GM12878 (cell line): Measurements from ENCODE around the gene RFLNA. TPM values are rescaled to one million over a fixed set of nuclear protein-coding genes. Genes with fewer than 3 reads are reported as not detected.

Experiments used
- ATAC-seq: fragments of 200-7000 bp; cut with Tn5 transposase; 3 replicates; pipeline ENCODE4 v1.9.1; 2020; ENCODE audit warnings: mild to moderate bottlenecking, moderate library complexity
- BruUV-seq: library from RNA; stranded (reverse); fragments of 400-500 nt; replicated peaks from 2 replicates; lab custom pipeline; 2021; lab: Mats Ljungman, UMichigan
- CTCF ChIA-PET: fragments of 300-600 bp; sonication (Branson Sonifier 250); formaldehyde crosslinking; extraction: SDS; loops from one replicate; lab custom pipeline; 2021; ENCODE audit warnings: inconsistent platforms; lab: Yijun Ruan, JAX
- POLR2A ChIA-PET: fragments of 350-600 bp; formaldehyde crosslinking; extraction: SDS; loops from one replicate; lab custom pipeline; 2021; ENCODE audit warnings: inconsistent platforms; lab: Charles Lee
- RAD21 ChIA-PET: fragments of 300-600 bp; sonication (Branson Sonifier 250); formaldehyde crosslinking; loops from one replicate; lab custom pipeline; 2023; ENCODE audit warnings: antibody characterized with exemption; ENCODE audit not compliant: unreplicated experiment; lab: Charles Lee
- SMC1A ChIA-PET: fragments of 300-600 bp; sonication (Branson Sonifier 250); formaldehyde crosslinking; loops from one replicate; lab custom pipeline; 2023; ENCODE audit not compliant: unreplicated experiment, uncharacterized antibody; lab: Charles Lee
- DNase-seq: peaks from one replicate; pipeline ENCODE4 v3.0.0-alpha.2; 2011; ENCODE audit warnings: low read depth, low spot score
- FAIRE-seq: peaks from 3 replicates; lab custom pipeline; 2011; peaks lifted over from hg19 to GRCh38; lab: Jason Lieb, UNC
- H2AFZ ChIP-seq: 2 replicates; pipeline ENCODE4 v1.6.0; 2011; ENCODE audit warnings: low read depth, low read length, control low read depth; ENCODE audit not compliant: control insufficient read depth
- H3K27ac ChIP-seq: 2 replicates; pipeline ENCODE4 v1.5.1; 2011; ENCODE audit warnings: control low read depth; ENCODE audit not compliant: control insufficient read depth, insufficient read depth
- H3K27me3 ChIP-seq, 2 experiments: replicated peaks in 1 of 2; 2 replicates each; pipeline versions ENCODE4 v1.6.0 to v1.6.1; 2011; ENCODE audit warnings: low read length in 1 of 2; ENCODE audit not compliant: control insufficient read depth in 2 of 2, insufficient read depth in 2 of 2
- H3K36me3 ChIP-seq, 2 experiments: 2 replicates each; pipeline ENCODE4 v1.5.1; 2011; ENCODE audit warnings: low read length in 1 of 2; ENCODE audit not compliant: control insufficient read depth in 2 of 2, insufficient read depth in 2 of 2
- H3K4me1 ChIP-seq: 2 replicates; pipeline ENCODE4 v1.6.1; 2011; ENCODE audit warnings: mild to moderate bottlenecking, low read length, moderate library complexity, mixed read lengths; ENCODE audit not compliant: control insufficient read depth, insufficient read depth
- H3K4me2 ChIP-seq: 2 replicates; pipeline ENCODE4 v1.6.0; 2011; ENCODE audit warnings: control low read depth; ENCODE audit not compliant: control insufficient read depth, insufficient read depth
- H3K4me3 ChIP-seq: fragments of 200-600 bp; sonication (generic); 2 replicates; pipeline ENCODE4 v1.5.1; 2016
- H3K79me2 ChIP-seq: 2 replicates; pipeline ENCODE4 v1.6.0; 2011; ENCODE audit warnings: low read length; ENCODE audit not compliant: control insufficient read depth, insufficient read depth
- H3K9ac ChIP-seq: 2 replicates; pipeline ENCODE4 v1.8.0; 2011; ENCODE audit warnings: low read length, control low read depth, mixed read lengths; ENCODE audit not compliant: control insufficient read depth, insufficient read depth
- H3K9me3 ChIP-seq: replicated peaks from 3 replicates; pipeline ENCODE4 v1.5.1; 2011; ENCODE audit warnings: mild to moderate bottlenecking, low read length; ENCODE audit not compliant: control insufficient read depth, insufficient read depth
- H4K20me1 ChIP-seq: 2 replicates; pipeline ENCODE4 v1.6.0; 2011; ENCODE audit not compliant: control insufficient read depth, insufficient read depth
- BMI1 ChIP-seq: fragments of 450-650 bp; IDR thresholded peaks from 2 replicates; pipeline ENCODE4 v1.6.1; 2016; ENCODE audit warnings: mild to moderate bottlenecking, moderate library complexity, borderline replicate concordance
- CBX5 ChIP-seq: sonication (generic); IDR thresholded peaks from 2 replicates; pipeline ENCODE4 v1.6.1; 2016; ENCODE audit warnings: low read depth, moderate library complexity, mild to moderate bottlenecking, inconsistent platforms
- CHD2 ChIP-seq: IDR thresholded peaks from 2 replicates; pipeline ENCODE4 v1.6.1; 2011; ENCODE audit warnings: low read depth, low read length, improper control_type of control experiment, borderline replicate concordance
- HDAC2 ChIP-seq: fragments of 200-600 bp; sonication (generic); IDR thresholded peaks from 2 replicates; pipeline ENCODE4 v1.6.1; 2017
- KLF5 ChIP-seq: fragments of 450-650 bp; IDR thresholded peaks from 2 replicates; pipeline ENCODE4 v1.6.1; 2014; ENCODE audit warnings: mild to moderate bottlenecking; ENCODE audit not compliant: partially characterized antibody
- MTA2 ChIP-seq: fragments of 450-650 bp; IDR thresholded peaks from 2 replicates; pipeline ENCODE4 v1.6.1; 2016; ENCODE audit warnings: low read depth, mild to moderate bottlenecking, moderate library complexity
- PAX8 ChIP-seq: fragments of 450-650 bp; IDR thresholded peaks from 2 replicates; pipeline ENCODE4 v1.6.1; 2017; ENCODE audit warnings: mild to moderate bottlenecking, moderate library complexity
- RAD21 ChIP-seq: IDR thresholded peaks from 2 replicates; pipeline ENCODE4 v1.6.1; 2011; ENCODE audit warnings: mild to moderate bottlenecking, low read depth, low read length, moderate library complexity; ENCODE audit not compliant: insufficient read depth
- SMC3 ChIP-seq: IDR thresholded peaks from 2 replicates; pipeline ENCODE4 v1.6.1; 2011; ENCODE audit warnings: low read length, improper control_type of control experiment, borderline replicate concordance
- SREBF2 ChIP-seq: IDR thresholded peaks from 2 replicates; pipeline ENCODE4 v1.6.1; 2012; ENCODE audit warnings: mild to moderate bottlenecking, low read length
- SRF ChIP-seq, 2 experiments: IDR thresholded peaks; 2 replicates each; pipeline ENCODE4 v1.6.1; 2011; ENCODE audit warnings: low read depth in 2 of 2, low read length in 2 of 2, mild to moderate bottlenecking in 1 of 2, moderate library complexity in 1 of 2
- TARDBP ChIP-seq: IDR thresholded peaks from 2 replicates; pipeline ENCODE4 v1.6.1; 2016; ENCODE audit warnings: borderline replicate concordance
- TCF12 ChIP-seq: IDR thresholded peaks from 2 replicates; pipeline ENCODE4 v1.6.1; 2011; ENCODE audit warnings: low read depth, mild to moderate bottlenecking, low read length
- USF1 ChIP-seq: IDR thresholded peaks from 2 replicates; pipeline ENCODE4 v1.6.1; 2011; ENCODE audit warnings: borderline replicate concordance, low read depth, mild to moderate bottlenecking, moderate library complexity, mixed read lengths, low read length; ENCODE audit not compliant: insufficient read depth; ENCODE audit errors: extremely low read length
- ZNF274 ChIP-seq: IDR thresholded peaks from one replicate; pipeline ENCODE4 v1.8.0; 2011; ENCODE audit not compliant: insufficient read length, insufficient read depth
- ZNF592 ChIP-seq: fragments of 450-650 bp; IDR thresholded peaks from 2 replicates; pipeline ENCODE4 v1.6.1; 2017; ENCODE audit warnings: mild to moderate bottlenecking, moderate library complexity
- WGBS: methylation state at CpG from one replicate; pipeline ENCODE4 v1.1.6; 2016; ENCODE audit warnings: low lambda C conversion rate; ENCODE audit not compliant: insufficient replicate concordance, insufficient coverage; ENCODE audit errors: missing lambda C conversion rate; 5-methylcytosine and 5-hydroxymethylcytosine counted together
- in situ Hi-C: fragments of 300-500 bp; cut with MboI; formaldehyde crosslinking; loops from 9 replicates; pipeline ENCODE4 v1.14.3; 2018; ENCODE audit warnings: mixed read lengths
- intact Hi-C: fragments of 100-400 bp; cut with micrococcal nuclease; formaldehyde crosslinking; loops from one replicate; pipeline ENCODE4 v1.14.2; 2022; ENCODE audit not compliant: unreplicated experiment
- polyA plus RNA-seq, 11 experiments: library from polyadenylated mRNA; depleted of rRNA in 4 of 11; unstranded in 6 of 11; stranded (reverse) in 5 of 11; fragments of >200 nt; fragmentation: Nextera tagmentation in 4 of 11; fragmentation: Illumina TruSeq in 1 of 11; extraction: Ambion mirVana in 4 of 11; extraction: Trizol in 1 of 11; gene quantifications; 1 replicate in 1 of 11; 2 replicates in 10 of 11; pipeline versions ENCODE4 v1.2.1 to v1.2.3, GENCODE V29; 2011 to 2016; ENCODE audit warnings: inconsistent platforms in 2 of 11, missing spikeins in 2 of 11, low read depth in 1 of 11
- total RNA-seq, 4 experiments: library from RNA; depleted of rRNA in 3 of 4; stranded (reverse); fragments of >200 nt in 3 of 4; fragmentation: Illumina TruSeq in 1 of 4; extraction: Trizol in 1 of 4; gene quantifications; 2 replicates each; pipeline versions ENCODE4 v1.2.1 to v1.2.3, GENCODE V29; 2013 to 2021

RFLNA gene
- total and polyA plus RNA-seq, 10 of the 15 experiments (the other 5 are each of a cell fraction or from before 2014, with no cell fraction given) = 0.08 TPM; not detected in 9

- TF ChIP-seq ZNF592 (no peak), SRF (IDR thresholded peaks at IDR 0.05; ENCODE audit: low read depth in 2 of 2, low read length in 2 of 2) (no peak), CHD2 (no peak), PAX8 (no peak), TCF12 (no peak)
Observed at GRCh38 chr12:124346425-124347168, 51.7 kb downstream of the RFLNA start (continued).

- RAD21 ChIA-PET = no interaction called here
- no peaks in the 10 kb centered on the region for H3K4me1 ChIP-seq
- 95% methylated on average over 9 of the region's 9 CpGs for WGBS
- no peak overlapping the region for H3K4me2 ChIP-seq
- POLR2A ChIA-PET = no interaction called here
- FAIRE-seq = no peak
- peaks cover 30 to 34% of the 10 kb centered on the region in 2 experiments for H3K36me3 ChIP-seq
- no peak overlapping the region for H3K9ac ChIP-seq
- H3K9me3 ChIP-seq = no peaks in the 10 kb centered on the region
- no peaks in the 10 kb centered on the region for H4K20me1 ChIP-seq
- H3K79me2 ChIP-seq = no peaks in the 10 kb centered on the region
- no TSS peak for BruUV-seq
- SMC1A ChIA-PET = no interaction called here
- H3K27ac ChIP-seq = no peak overlapping the region
- ATAC-seq = no peak
- CTCF ChIA-PET = interaction anchor here (0.9 to 1.3 kb wide), 3 partner anchors 417 to 424 kb away, joined by 3 to 5 read pairs (median 3); no protein-coding TSS in a partner anchor
- H3K27me3 ChIP-seq = no peaks in the 10 kb centered on the region
- DNase-seq = no peak
- H2AFZ ChIP-seq = no peak overlapping the region
- H3K4me3 ChIP-seq = no peak overlapping the region
- in situ Hi-C loops (no loop called here), intact Hi-C loops (no loop called here)
- no peak for TF ChIP-seq USF1
- no peak for TF ChIP-seq BMI1
- TF ChIP-seq KLF5 = no peak
- no peak for TF ChIP-seq HDAC2
- TF ChIP-seq RAD21 = no peak
- TF ChIP-seq TARDBP = no peak
- no peak for TF ChIP-seq MTA2
- TF ChIP-seq CHD2 = no peak
- no peak for TF ChIP-seq CBX5
- no peak for TF ChIP-seq SREBF2
- TF ChIP-seq SMC3 = no peak
- TF ChIP-seq ZNF274 = no peak
Observed at GRCh38 chr12:124347335-124347734, 52.4 kb downstream of the RFLNA start.
